HG03442 (cell line): ENCODE measurements around the gene RAB24.
"Not testable (repeated sequence)": the region's sequence is repeated elsewhere in the genome, so short reads cannot be mapped to it uniquely, and the experiment has no call there.

ENCODE experiments used
- ATAC-seq: cut with Tn5 transposase; IDR thresholded peaks from one replicate; pipeline ENCODE4 v1.9.1; 2021; ENCODE audit warnings: mild to moderate bottlenecking, moderate library complexity; ENCODE audit not compliant: unreplicated experiment

RAB24 gene

DNA sequence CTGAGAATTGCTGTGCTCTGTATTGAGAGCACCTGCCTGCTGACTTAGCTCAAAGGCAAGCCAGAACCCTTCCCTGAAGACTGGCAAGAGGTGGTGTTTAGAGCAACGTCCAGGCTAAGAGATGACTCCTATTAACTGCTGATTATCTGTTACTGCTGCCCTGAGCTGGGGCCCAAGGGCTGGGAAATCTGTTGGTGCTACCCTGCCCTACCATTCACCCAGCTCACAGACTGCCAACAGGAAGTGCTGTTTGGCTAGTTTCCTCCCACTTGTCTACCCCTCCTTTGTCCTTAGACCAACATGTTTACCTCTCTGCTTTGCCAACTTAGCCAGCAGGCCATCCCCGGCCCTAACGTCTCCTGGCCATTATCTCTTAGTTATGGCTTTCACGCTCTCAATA, 6.9 kb downstream of the RAB24 start:
- ATAC-seq, result no peak

DNA sequence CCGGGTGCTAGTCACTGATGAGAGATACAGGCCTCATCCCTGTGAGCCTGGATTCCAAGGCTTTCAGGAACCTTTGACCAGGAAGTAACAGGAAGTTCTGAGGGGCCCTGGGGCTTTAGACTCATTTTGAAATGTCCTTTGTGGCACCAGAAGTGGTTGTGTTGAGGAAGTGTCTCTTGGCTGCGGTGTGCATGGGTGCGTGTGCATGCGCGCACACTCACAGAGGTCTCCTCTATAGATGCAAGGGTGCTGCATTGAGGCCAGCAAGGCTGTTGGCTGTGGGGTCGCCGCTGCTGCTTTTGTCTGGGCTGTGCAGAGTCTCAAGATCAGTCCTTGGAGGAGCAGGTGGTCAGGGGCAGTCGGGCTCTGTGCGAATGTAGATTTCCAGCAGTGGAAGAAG, 7.6 kb downstream of the RAB24 start:
- ATAC-seq, result no peak

DNA sequence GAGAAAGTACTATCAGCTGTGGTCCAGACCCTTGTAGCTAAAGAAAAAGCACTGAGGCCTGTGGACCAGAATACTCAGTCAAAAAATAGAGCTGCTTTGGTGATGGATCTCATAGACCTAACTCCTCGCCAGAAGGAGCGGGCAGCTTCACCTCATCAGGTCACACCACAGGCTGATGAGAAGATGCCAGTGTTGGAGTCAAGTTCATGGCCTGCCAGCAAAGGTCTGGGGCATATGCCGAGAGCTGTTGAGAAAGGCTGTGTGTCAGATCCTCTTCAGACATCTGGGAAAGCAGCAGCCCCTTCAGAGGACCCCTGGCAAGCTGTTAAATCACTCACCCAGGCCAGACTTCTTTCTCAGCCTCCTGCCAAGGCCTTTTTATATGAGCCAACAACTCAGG, 8.9 kb downstream of the RAB24 start:
- ATAC-seq, result no peak

DNA sequence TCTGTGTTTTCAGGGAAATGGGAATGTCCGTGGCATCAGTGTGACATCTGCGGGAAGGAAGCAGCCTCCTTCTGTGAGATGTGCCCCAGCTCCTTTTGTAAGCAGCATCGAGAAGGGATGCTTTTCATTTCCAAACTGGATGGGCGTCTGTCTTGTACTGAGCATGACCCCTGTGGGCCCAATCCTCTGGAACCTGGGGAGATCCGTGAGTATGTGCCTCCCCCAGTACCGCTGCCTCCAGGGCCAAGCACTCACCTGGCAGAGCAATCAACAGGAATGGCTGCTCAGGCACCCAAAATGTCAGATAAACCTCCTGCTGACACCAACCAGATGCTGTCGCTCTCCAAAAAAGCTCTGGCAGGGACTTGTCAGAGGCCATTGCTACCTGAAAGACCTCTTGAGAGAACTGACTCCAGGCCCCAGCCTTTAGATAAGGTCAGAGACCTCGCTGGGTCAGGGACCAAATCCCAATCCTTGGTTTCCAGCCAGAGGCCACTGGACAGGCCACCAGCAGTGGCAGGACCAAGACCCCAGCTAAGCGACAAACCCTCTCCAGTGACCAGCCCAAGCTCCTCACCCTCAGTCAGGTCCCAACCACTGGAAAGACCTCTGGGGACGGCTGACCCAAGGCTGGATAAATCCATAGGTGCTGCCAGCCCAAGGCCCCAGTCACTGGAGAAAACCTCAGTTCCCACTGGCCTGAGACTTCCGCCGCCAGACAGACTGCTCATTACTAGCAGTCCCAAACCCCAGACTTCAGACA, 9.5 kb downstream of the RAB24 start:
- ATAC-seq, result no peak

DNA sequence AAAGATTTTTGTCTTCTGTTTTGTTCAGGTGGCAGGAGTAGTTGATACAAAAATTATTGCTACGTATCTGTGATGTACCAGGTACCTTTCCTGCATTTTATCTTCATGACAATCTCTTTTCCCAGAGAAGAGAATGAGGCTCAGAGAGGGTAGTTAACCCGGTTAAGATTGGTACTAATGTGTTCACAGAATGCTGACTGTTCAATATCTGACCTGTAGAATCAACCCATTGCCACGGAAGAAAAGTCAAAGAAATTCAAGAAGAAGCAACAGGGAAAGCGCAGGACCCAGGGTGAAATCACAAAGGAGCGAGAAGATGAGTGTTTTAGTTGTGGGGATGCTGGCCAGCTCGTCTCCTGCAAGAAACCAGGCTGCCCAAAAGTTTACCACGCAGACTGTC, 11.8 kb downstream of the RAB24 start:
- no peak for ATAC-seq

DNA sequence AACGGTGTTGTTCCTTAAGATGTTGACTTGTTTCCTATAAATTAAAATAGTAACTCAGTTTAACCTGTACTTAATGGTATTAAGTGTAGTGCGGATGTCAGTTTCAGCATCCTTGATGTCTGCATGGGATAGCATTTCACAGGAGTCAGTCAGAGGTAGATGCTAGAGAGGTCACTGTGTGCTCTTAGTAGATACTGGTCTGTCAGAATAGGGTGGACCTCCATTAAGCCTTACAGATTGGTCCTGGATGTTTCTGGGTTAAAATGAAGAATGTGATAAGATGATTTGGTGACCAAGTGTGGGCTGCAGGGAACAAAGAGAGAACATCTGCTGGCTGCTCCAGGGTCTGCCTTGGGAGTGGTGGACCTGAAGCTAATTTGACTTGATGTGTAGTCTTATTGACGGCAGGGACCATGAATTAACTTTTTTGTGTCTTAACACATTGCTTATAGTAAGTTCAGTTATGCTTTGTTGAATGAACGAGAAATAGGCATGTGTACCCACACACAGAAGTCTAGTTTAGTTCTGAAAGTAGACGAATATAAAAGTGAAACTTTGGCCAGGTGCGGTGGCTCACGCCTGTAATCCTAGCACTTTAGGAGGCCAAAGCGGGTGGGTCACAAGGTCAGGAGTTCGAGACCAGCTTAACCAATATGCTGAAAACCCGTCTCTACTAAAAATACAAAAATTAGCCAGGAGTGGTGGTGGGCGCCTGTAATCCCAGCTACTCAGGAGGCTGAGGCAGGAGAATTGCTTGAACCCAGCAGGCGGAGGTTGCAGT, 12.5 kb downstream of the RAB24 start:
- no peak for ATAC-seq

DNA sequence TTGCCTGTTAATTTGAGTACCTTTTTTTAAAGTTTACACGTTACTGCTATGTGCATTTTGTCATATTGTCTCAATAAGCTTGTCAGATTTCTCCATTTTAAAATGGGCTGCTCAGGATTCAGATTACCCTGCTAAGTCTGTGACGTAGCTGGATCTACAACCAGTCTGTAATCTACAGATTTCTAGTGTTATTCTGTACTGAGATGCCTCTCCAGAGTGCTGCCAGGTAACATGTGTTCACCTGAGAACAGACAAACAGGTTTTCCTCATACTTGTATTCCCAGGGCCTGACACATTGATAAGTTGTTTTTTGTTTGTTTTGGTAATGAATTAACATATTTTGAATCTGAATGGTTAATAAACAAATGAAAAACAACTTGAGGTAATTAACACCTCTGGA, 15.3 kb downstream of the RAB24 start:
- ATAC-seq, result no peak

DNA sequence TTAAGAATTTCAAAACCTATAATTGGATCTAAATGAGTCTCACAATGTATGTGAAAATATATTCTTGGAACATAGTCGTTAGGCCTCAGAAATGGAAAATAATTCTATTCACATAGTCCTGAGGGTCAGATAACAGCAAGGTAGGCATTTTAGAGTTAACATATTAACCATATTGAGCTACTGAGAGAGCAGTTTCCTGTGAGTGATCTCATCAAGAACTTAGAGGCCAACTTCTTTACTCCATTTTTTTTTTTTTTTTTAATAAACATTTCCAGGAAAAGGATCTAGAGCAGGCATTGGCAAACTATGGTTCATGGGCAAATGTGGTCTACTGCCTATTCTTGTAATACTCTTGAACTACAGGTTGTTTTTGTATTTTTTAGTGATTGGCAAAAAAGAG, 26.6 kb downstream of the RAB24 start:
- ATAC-seq, result no peak

DNA sequence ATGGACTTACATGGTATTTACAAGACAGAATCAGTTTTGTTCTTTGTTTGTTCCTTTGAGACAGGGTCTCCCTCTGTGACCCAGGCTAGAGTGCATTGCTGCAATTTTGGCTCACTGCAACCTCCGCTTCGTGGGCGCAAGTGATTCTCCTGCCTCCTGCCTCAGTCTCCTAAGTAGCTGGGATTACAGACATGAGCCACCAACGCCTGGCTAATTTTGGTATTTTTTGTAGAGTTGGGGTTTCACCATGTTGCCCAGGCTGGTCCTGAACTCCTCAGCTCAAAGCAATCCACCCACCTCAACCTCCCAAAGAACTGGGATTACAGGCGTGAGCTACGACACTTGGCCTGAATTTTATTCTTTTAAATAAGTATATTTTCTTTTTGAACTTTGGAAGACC, 27.6 kb downstream of the RAB24 start:
- ATAC-seq, result no peak

DNA sequence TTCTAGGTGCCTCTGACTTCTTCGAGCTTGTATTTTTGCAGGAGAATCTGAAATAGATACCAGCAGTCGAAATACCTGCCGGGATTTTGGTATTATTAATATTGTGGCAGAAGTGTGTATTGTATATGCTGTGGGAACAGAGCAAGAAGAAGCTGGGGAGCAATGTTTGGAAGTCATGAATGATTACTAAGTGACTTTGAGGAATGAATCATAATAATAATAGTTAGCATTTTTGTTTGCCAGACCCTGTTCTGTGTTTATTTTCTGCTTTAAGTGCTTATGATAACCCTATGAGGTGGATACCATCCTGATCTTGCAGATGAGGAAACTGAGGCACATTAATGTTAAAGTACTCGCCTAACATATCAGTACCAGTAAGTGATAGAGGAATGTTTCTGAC, 32.4 kb downstream of the RAB24 start:
- ATAC-seq, result no peak

DNA sequence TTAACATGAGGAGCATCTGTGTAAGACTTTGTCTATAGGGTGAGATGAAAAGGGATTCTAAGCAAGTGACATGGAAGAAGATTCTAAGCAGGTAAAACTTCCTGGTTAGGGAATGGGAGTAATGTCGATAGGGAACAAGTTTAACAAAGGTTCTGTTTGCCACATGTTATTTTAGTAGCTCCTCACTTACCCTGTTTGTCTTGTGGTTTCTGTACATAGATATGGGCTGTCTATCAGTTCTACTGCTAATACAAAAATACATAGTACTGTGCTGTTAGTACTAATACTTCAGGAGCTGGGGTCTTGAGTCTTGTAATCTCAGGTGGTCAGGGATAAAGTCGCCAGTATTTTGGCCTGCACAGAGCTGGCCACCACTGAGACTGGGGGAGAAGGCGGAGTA, 32.9 kb downstream of the RAB24 start:
- ATAC-seq, result no peak

DNA sequence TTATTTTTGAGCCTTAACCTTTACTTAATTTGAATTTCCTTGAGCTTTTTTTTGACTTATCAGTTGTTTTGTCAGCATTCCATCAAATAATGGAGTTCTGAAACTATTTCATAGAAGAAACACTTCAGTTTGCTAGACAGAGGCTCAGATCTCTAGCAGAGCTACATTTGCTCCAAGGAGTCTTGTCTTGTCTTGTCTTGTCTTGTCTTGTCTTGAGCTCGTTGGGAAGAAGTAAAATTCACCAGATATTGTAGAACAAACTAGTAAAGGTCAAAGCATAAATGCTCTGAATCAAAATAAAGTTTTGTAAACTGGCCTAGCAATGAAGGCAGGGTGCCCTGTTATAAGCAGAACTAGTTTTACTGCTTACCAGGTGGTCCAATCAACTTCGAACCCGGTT, 33.5 kb downstream of the RAB24 start:
- no peak for ATAC-seq

DNA sequence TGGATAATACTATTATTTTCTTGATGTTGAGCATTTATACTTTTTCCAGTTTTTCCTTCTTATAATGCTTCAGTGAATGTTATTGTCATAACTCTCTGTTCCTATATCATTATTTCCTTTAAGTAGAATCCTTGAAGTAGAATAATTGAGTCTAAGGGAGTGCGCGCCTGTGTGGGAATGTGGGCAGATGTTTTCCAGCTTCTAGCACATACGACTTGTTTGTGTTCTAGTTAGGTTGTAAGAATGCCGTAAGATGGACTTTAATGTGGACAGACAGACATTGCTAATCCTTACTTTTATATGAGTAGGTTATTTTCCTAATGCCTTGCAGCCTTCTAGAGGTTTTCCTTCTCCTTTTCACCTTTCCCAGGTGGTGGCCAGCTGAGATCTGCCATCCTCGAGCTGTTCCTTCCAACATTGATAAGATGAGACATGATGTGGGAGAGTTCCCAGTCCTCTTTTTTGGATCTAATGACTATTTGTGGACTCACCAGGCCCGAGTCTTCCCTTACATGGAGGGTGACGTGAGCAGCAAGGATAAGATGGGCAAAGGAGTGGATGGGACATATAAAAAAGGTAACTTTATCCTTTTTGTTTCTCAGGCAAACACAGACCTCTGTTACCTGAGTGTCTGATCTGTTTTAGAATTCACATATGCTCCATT, 34.2 kb downstream of the RAB24 start:
- no peak for ATAC-seq

DNA sequence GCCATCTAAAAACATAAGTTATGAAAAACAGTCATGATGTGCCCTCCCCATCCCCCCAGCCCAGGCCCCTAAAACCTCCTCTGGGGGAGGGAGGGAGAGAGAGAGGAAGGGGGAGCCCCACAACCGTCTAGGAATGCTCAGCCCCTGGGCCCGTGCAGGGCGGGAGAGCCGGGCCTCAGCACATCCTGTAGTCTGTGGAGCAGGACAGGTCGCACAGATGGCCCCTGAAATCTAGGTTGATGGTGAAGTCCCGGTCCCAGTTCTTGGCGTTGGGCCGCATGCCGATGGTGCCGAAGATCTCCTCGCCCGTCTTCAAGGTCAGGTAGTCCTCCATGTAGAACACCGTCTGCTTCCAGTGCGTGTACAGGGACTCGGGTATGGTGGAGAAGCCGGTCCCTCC, 38.1 kb downstream of the RAB24 start:
- no peak for ATAC-seq

DNA sequence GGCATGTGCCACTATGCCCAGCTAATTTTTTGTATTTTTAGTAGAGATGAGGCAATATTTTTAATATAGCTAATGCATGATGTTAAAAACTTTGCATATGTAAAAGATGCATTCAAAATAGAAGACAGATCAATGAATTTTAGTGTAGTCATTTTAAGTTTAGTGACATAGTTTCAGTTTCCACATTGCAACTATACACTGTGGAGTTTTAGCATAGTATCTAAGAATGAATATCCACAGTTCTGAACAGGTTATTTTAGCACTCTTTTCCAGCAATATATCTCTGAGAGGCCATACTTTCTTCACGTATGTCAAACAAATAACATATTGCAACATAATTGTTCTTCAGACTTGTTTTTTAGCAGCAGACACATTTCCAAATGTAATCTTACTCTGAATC, 39.3 kb downstream of the RAB24 start:
- ATAC-seq, result no peak

DNA sequence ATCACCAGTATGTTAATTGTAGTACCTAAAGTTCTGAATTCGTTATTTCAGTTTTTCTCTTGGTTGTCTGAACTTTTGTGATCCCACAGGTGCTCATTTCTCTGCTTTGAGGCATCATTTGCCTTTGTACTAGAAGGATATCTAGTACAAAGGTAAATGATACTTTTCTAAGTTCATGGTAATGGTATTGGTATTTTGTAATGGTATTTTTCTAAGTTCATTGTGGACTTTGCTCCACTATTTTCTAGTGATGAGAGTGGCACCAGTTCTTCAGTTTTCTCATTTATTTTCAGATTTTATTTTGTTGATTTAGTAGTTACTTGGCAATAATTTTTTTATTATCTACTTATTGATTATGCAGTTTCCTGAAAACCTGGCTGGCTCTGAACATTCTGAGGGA, 42.0 kb downstream of the RAB24 start:
- no peak for ATAC-seq

DNA sequence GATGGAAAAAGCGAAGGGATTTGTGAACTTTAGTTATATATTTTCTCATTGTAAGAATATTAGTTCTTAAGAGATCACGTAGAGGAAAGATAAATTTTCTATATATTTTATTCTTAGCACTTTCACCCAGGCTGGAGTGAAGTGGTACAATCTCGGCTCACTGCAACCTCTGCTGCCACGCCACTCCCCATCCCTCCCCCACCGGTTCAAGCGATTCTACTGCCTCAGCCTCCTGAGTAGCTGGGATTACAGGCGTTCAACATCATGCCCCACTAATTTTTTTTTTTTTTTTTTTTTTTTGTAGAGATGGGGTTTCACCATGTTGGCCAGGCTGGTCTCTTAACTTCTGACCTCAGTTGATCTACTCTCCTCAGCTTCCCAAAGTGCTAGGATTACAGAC, 42.6 kb downstream of the RAB24 start:
- ATAC-seq, result no peak

DNA sequence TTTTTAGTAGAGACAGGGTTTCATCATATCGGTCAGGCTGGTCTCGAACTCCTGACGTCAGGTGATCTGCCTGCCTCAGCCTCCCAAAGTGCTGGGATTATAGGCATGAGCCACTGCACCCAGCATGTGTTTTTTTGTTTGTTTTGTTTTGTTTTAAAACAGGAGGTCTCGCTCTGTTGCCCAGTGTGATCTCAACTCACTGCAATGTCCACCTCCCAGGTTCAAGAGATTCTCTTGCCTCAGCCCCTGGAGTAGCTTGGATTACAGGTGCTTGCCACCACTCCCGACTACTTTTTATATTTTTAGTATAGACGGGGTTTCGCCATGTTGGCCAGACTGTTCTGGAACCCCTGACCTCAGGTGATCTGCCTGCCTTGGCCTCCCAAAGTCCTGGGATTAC, 44.8 kb downstream of the RAB24 start:
- ATAC-seq, result not testable (repeated sequence)

DNA sequence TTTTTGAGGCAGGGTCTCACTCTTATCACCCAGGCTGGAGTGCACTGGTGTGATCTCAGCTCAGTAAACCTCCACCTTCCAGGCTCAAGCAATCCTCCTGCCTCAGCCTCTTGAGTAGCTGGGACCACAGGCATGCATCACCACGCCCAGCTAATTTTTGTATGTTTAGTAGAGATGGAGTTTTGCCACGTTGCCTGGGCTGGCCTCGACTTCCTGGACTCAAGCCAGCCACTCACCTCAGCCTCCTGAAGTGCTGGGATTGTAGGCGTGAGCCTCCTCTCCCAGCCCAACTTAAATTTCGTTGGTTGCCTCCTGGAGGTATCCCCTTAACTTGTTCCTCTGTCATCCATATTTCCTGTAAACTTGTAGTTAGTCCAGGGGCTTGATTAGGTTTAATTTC, 47.2 kb downstream of the RAB24 start:
- no peak for ATAC-seq

DNA sequence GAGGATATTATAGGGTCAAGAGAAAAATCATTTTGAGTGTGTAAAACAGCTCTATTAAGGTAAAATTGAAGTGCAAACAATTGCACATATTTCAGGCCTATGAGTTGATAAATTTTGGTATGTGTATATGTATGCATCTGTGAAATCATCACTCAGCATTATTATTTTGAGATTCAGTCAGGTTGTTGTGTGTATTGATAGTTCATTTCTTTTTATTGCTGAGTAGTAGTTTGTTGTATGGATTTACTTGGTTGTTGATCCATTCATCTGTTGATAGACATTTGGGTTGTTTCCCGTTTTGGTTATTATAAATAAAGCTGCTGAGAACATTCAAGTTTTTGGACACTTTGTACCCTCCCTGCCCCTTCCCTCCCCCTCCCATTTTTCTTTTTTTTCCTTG, 50.3 kb downstream of the RAB24 start:
- no peak for ATAC-seq
